Measurements from ENCODE around the gene CABP7.

- TF ChIP-seq USF1 (IDR thresholded peaks at IDR 0.05; ENCODE audit: borderline replicate concordance, low read depth) (no peak), POLR2AphosphoS5 (IDR thresholded peaks at IDR 0.05; ENCODE audit: low read depth, low read length) (no peak), YY1 (IDR thresholded peaks at IDR 0.05; ENCODE audit: low read depth) (no peak), CTCF (IDR thresholded peaks at IDR 0.05) (no peak), ELF1 (IDR thresholded peaks at IDR 0.05) (no peak), RCOR1 (IDR thresholded peaks at IDR 0.05; ENCODE audit: low read length) (no peak), CHD2 (IDR thresholded peaks at IDR 0.05; ENCODE audit: low read length, partially characterized antibody) (no peak), TAF1 (IDR thresholded peaks at IDR 0.05; ENCODE audit: borderline replicate concordance, low read depth, low read length) (no peak), GABPA (IDR thresholded peaks at IDR 0.05; ENCODE audit: low read depth) (no peak)
- TF ChIP-seq, protein P1, sequence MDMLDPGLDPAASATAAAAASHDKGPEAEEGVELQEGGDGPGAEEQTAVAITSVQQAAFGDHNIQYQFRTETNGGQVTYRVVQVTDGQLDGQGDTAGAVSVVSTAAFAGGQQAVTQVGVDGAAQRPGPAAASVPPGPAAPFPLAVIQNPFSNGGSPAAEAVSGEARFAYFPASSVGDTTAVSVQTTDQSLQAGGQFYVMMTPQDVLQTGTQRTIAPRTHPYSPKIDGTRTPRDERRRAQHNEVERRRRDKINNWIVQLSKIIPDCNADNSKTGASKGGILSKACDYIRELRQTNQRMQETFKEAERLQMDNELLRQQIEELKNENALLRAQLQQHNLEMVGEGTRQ (IDR thresholded peaks at IDR 0.05; ENCODE audit: borderline replicate concordance, low read depth, low read length), result no peak
- TF ChIP-seq, protein P2, sequence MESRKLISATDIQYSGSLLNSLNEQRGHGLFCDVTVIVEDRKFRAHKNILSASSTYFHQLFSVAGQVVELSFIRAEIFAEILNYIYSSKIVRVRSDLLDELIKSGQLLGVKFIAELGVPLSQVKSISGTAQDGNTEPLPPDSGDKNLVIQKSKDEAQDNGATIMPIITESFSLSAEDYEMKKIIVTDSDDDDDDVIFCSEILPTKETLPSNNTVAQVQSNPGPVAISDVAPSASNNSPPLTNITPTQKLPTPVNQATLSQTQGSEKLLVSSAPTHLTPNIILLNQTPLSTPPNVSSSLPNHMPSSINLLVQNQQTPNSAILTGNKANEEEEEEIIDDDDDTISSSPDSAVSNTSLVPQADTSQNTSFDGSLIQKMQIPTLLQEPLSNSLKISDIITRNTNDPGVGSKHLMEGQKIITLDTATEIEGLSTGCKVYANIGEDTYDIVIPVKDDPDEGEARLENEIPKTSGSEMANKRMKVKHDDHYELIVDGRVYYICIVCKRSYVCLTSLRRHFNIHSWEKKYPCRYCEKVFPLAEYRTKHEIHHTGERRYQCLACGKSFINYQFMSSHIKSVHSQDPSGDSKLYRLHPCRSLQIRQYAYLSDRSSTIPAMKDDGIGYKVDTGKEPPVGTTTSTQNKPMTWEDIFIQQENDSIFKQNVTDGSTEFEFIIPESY (IDR thresholded peaks at IDR 0.05; ENCODE audit: borderline replicate concordance, low read depth), result no peak
Observed at GRCh38 chr22:29744902-29745301, 25.1 kb downstream of the CABP7 start.
